ENCODE data around the gene MAP7D3. TPM values are rescaled to one million over a fixed set of nuclear protein-coding genes. Genes with fewer than 3 reads are reported as not detected.

Gene MAP7D3
- total RNA-seq, 1 experiment from 2014 or later: 15.0 TPM

DNA sequence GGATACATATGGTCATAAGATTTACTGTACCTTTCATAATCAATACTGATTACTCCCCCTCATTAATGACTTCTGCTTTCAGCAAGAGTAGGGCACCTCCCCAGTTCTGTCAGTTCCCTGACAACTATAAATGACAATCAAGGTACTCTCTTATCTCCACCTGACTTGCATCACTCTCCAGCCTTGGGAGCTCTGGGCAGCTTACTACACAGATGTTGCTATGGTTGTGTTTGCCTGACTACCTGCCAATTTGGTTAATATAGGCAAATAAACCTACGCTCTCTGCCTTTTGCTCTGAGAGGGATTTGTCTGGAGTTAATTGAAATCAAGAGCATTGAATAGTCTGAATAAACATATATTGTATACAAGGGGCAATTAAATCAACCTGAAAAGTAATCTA lies 22.8 kb upstream of the MAP7D3 start:
- no peak overlapping the region for H3K4me3 ChIP-seq (replicated peaks in 1 of 2; ENCODE audit: low read depth in 1 of 2, low read length in 2 of 2)
- H3K27ac ChIP-seq (ENCODE audit: low read depth, low read length): no peak overlapping the region
- no peaks in the 10 kb centered on the region for H3K4me1 ChIP-seq (ENCODE audit: control insufficient read depth in 1 of 2, insufficient read depth in 2 of 2, low read length in 2 of 2)
- H3K79me2 ChIP-seq (ENCODE audit: insufficient read depth, low read length): no peaks in the 10 kb centered on the region
- no peaks in the 10 kb centered on the region for H3K27me3 ChIP-seq (ENCODE audit: insufficient read depth, low read length)
- H3K9me3 ChIP-seq (ENCODE audit: control insufficient read depth in 1 of 2, insufficient read depth in 1 of 2, low read depth in 1 of 2, low read length in 2 of 2): no peaks in the 10 kb centered on the region
- TF ChIP-seq, protein P1, sequence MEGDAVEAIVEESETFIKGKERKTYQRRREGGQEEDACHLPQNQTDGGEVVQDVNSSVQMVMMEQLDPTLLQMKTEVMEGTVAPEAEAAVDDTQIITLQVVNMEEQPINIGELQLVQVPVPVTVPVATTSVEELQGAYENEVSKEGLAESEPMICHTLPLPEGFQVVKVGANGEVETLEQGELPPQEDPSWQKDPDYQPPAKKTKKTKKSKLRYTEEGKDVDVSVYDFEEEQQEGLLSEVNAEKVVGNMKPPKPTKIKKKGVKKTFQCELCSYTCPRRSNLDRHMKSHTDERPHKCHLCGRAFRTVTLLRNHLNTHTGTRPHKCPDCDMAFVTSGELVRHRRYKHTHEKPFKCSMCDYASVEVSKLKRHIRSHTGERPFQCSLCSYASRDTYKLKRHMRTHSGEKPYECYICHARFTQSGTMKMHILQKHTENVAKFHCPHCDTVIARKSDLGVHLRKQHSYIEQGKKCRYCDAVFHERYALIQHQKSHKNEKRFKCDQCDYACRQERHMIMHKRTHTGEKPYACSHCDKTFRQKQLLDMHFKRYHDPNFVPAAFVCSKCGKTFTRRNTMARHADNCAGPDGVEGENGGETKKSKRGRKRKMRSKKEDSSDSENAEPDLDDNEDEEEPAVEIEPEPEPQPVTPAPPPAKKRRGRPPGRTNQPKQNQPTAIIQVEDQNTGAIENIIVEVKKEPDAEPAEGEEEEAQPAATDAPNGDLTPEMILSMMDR (IDR thresholded peaks at IDR 0.05 in 2 of 3, conservative IDR thresholded peaks at IDR 0.05 in 1 of 3; ENCODE audit: borderline replicate concordance in 1 of 3, insufficient read depth in 1 of 3, low read depth in 2 of 3, low read length in 2 of 3): no peak
- TF ChIP-seq EZH2phosphoT487 (IDR thresholded peaks at IDR 0.05; ENCODE audit: borderline replicate concordance) (no peak), JUND (IDR thresholded peaks at IDR 0.05) (no peak), FOSL1 (IDR thresholded peaks at IDR 0.05; ENCODE audit: low read depth) (no peak), TCF7L2 (IDR thresholded peaks at IDR 0.05; ENCODE audit: borderline replicate concordance, extremely low read depth, insufficient read depth, insufficient read length) (no peak), ZFX (IDR thresholded peaks at IDR 0.05) (no peak), POLR2A (IDR thresholded peaks at IDR 0.05; ENCODE audit: borderline replicate concordance, extremely low read depth, insufficient read depth, insufficient read length) (no peak), YY1 (IDR thresholded peaks at IDR 0.05; ENCODE audit: extremely low read depth, insufficient replicate concordance, low read depth, low read length) (no peak), ELF1 (IDR thresholded peaks at IDR 0.05; ENCODE audit: borderline replicate concordance, low read depth) (no peak), CBX3 (IDR thresholded peaks at IDR 0.05; ENCODE audit: low read depth) (no peak), ZNF274 (IDR thresholded peaks at IDR 0.05; ENCODE audit: low read depth, low read length) (no peak)
- TF ChIP-seq, protein P2, sequence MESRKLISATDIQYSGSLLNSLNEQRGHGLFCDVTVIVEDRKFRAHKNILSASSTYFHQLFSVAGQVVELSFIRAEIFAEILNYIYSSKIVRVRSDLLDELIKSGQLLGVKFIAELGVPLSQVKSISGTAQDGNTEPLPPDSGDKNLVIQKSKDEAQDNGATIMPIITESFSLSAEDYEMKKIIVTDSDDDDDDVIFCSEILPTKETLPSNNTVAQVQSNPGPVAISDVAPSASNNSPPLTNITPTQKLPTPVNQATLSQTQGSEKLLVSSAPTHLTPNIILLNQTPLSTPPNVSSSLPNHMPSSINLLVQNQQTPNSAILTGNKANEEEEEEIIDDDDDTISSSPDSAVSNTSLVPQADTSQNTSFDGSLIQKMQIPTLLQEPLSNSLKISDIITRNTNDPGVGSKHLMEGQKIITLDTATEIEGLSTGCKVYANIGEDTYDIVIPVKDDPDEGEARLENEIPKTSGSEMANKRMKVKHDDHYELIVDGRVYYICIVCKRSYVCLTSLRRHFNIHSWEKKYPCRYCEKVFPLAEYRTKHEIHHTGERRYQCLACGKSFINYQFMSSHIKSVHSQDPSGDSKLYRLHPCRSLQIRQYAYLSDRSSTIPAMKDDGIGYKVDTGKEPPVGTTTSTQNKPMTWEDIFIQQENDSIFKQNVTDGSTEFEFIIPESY (IDR thresholded peaks at IDR 0.05; ENCODE audit: extremely low read depth, insufficient replicate concordance, low read length): no peak
- TF ChIP-seq, protein P3, sequence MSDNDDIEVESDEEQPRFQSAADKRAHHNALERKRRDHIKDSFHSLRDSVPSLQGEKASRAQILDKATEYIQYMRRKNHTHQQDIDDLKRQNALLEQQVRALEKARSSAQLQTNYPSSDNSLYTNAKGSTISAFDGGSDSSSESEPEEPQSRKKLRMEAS (IDR thresholded peaks at IDR 0.05): no peak
- intact Hi-C loops (cut with micrococcal nuclease): no loop called here
- RAD21 ChIA-PET (ENCODE audit: low non-redundant PET in 1 of 2, low total read pairs in 2 of 2, uncharacterized antibody in 2 of 2, unreplicated experiment in 2 of 2): no interaction called here
- no peaks in the 10 kb centered on the region for H3K9me2 ChIP-seq (ENCODE audit: insufficient read depth)
- POLR2A ChIA-PET: no interaction called here
- ATAC-seq (no peak), DNase-seq (ENCODE audit: low read depth, low spot score) (no peak)
- H2AFZ ChIP-seq (ENCODE audit: low read depth, low read length, poor library complexity, severe bottlenecking): no peak overlapping the region
- H3K9ac ChIP-seq (ENCODE audit: low read length): no peak overlapping the region
- H3K36me3 ChIP-seq (ENCODE audit: control insufficient read depth in 1 of 2, insufficient read depth in 2 of 2, low read length in 2 of 2): no peaks in the 10 kb centered on the region
- H4K20me1 ChIP-seq (ENCODE audit: insufficient read depth): no peaks in the 10 kb centered on the region
- BruUV-seq (replicated peaks): no TSS peak
- H3K4me2 ChIP-seq (ENCODE audit: low read length): no peak overlapping the region
- CTCF ChIA-PET: no interaction called here

Data from HCT116 (cell line).